Measurements from ENCODE around the gene HOXC13.

- TF ChIP-seq CREM (CRISPR knock-in tag; IDR thresholded peaks at IDR 0.05) (no peak), MAX (CRISPR knock-in tag; IDR thresholded peaks at IDR 0.05) (no peak), CBFB (CRISPR knock-in tag; IDR thresholded peaks at IDR 0.05; ENCODE audit: low read depth) (no peak), CREB1 (CRISPR knock-in tag; IDR thresholded peaks at IDR 0.05) (no peak), CTCF (IDR thresholded peaks at IDR 0.05) (no peak), ESRRA (CRISPR knock-in tag; IDR thresholded peaks at IDR 0.05; ENCODE audit: borderline replicate concordance) (no peak), USF2 (CRISPR knock-in tag; IDR thresholded peaks at IDR 0.05) (no peak), MXD4 (CRISPR knock-in tag; IDR thresholded peaks at IDR 0.05; ENCODE audit: borderline replicate concordance) (no peak), TCF7 (CRISPR knock-in tag; IDR thresholded peaks at IDR 0.05; ENCODE audit: low read depth) (no peak)
Measured at GRCh38 chr12:53955776-53956250, 17.2 kb downstream of the HOXC13 start.
